Measurements from ENCODE around the gene GFRA1. TPM values are rescaled to one million over a fixed set of nuclear protein-coding genes. Genes with fewer than 3 reads are reported as not detected.

GFRA1 gene
- polyA plus RNA-seq, 3 donors = not detected

DNA sequence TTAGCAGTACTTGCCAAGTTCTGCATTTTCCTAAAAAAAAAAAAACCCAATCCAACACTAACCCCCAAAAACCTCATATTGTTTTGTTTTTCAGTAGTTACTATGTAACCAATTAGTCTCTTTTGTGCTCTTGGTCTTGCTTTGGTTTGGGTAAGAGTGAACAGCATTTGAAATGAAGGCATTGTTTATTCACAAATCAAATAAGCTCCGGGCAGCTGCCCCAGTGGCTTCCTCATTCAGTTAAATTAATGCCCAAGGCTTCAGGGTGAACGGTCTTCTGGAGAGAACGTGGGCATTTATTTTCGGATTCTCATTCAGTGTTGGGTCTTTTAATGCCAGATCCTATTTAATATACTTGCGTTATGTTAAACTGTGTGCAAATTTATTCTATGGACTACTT, 108.7 kb downstream of the GFRA1 start:
- H2AFZ ChIP-seq (ENCODE audit: insufficient read depth, low read depth, low read length, poor library complexity, severe bottlenecking) = no peak overlapping the region
- 95% methylated on average over 4 of the region's 5 CpGs for WGBS (ENCODE audit: insufficient coverage)
- no peak overlapping the region for H3K27ac ChIP-seq (ENCODE audit: low read depth in 1 of 2, low read length in 2 of 2)
- no peak overlapping the region for H3K4me3 ChIP-seq (replicated peaks in 1 of 3; ENCODE audit: low read depth in 2 of 3, low read length in 3 of 3)
- H3K4me1 ChIP-seq (ENCODE audit: control insufficient read depth in 1 of 2, insufficient read depth in 2 of 2, low read length in 2 of 2) = no peaks in the 10 kb centered on the region
- H3K9ac ChIP-seq (ENCODE audit: insufficient read depth, low read length, poor library complexity, severe bottlenecking) = no peak overlapping the region
- no peak for DNase-seq
- H3K27ac Mint-ChIP-seq = no peak overlapping the region
- no peaks in the 10 kb centered on the region for H3K27me3 Mint-ChIP-seq (ENCODE audit: low read depth in 3 of 3)
- no peak overlapping the region for H3K4me3 Mint-ChIP-seq
- no peaks in the 10 kb centered on the region for H4K20me1 ChIP-seq (ENCODE audit: insufficient read depth, low read length)
- H3K36me3 ChIP-seq (replicated peaks in 1 of 2; ENCODE audit: control insufficient read depth in 1 of 2, insufficient read depth in 2 of 2, low read length in 2 of 2) = no peaks in the 10 kb centered on the region
- H3K27me3 ChIP-seq (ENCODE audit: control insufficient read depth in 2 of 2, insufficient read depth in 2 of 2, low read length in 2 of 2) = no peaks in the 10 kb centered on the region
- H3K4me1 Mint-ChIP-seq = no peaks in the 10 kb centered on the region
- intact Hi-C loops (cut with micrococcal nuclease) = no loop called here
- no peaks in the 10 kb centered on the region for H3K79me2 ChIP-seq (ENCODE audit: insufficient read depth, low read length)
- TF ChIP-seq, protein P1, sequence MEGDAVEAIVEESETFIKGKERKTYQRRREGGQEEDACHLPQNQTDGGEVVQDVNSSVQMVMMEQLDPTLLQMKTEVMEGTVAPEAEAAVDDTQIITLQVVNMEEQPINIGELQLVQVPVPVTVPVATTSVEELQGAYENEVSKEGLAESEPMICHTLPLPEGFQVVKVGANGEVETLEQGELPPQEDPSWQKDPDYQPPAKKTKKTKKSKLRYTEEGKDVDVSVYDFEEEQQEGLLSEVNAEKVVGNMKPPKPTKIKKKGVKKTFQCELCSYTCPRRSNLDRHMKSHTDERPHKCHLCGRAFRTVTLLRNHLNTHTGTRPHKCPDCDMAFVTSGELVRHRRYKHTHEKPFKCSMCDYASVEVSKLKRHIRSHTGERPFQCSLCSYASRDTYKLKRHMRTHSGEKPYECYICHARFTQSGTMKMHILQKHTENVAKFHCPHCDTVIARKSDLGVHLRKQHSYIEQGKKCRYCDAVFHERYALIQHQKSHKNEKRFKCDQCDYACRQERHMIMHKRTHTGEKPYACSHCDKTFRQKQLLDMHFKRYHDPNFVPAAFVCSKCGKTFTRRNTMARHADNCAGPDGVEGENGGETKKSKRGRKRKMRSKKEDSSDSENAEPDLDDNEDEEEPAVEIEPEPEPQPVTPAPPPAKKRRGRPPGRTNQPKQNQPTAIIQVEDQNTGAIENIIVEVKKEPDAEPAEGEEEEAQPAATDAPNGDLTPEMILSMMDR (IDR thresholded peaks at IDR 0.05) = no peak
- H3K9me3 ChIP-seq (replicated peaks in 1 of 2; ENCODE audit: control insufficient read depth in 1 of 2, insufficient read depth in 1 of 2, low read length in 2 of 2) = peaks cover 0 to 5% of the 10 kb centered on the region in 2 donors
- no peak overlapping the region for H3K4me2 ChIP-seq (replicated peaks; ENCODE audit: extremely low read depth, low read length, poor library complexity, severe bottlenecking)
- no peaks in the 10 kb centered on the region for H3K36me3 Mint-ChIP-seq
- H3K9me3 Mint-ChIP-seq = peaks cover 2 to 14% (median 8%) of the 10 kb centered on the region in 7 donors

DNA sequence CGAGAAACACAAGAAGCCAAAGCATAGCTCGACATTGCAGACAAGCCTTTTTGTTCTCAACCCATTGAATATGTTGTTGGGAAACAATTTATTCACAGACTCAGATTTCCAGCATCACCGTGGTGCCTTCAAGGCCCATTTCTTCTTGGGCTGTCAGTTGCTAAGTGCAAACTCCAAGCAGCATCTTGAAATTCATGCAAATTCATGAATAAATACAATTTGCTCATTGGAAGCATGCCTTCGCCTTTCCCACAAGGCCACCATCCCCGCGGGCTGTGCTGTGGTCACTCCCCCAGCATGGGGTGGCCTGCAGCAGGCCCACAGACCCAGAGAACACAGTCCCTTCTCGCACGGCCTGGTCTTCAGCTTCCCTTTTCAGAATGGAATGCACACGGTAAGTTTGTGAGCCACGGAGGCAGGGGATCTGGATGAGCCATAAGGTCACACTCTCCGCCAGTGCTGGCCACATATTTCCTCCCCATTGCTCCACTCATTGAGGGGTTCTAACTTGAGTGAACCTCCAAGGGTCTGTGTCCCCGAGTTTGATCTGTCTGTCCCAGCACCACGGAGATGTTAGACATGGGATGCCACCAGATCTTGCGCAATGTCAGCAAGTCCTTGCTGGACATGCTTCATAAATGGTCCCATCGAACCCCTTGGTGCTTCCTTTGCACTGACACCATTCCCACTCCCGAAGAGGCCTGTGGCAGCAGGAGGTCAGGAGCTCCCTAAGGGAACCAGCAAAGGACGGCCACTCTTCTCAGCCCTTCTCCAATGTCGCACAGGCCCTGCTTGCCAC, 109.5 kb downstream of the GFRA1 start:
- H3K27ac ChIP-seq (ENCODE audit: low read depth in 1 of 2, low read length in 2 of 2) = no peak overlapping the region
- no peak overlapping the region for H2AFZ ChIP-seq (ENCODE audit: insufficient read depth, low read depth, low read length, poor library complexity, severe bottlenecking)
- no peaks in the 10 kb centered on the region for H4K20me1 ChIP-seq (ENCODE audit: insufficient read depth, low read length)
- TF ChIP-seq, protein P1 (IDR thresholded peaks at IDR 0.05) = no peak
- H3K79me2 ChIP-seq (ENCODE audit: insufficient read depth, low read length) = no peaks in the 10 kb centered on the region
- Mint-ChIP-seq H3K4me1 (no peaks in the 10 kb centered on the region), H3K36me3 (no peaks in the 10 kb centered on the region), H3K27ac (no peak overlapping the region), H3K27me3 (ENCODE audit: low read depth in 3 of 3) (no peaks in the 10 kb centered on the region), H3K9me3 (peaks cover 2 to 14% (median 8%) of the 10 kb centered on the region in 7 donors), H3K4me3 (no peak overlapping the region)
- intact Hi-C loops (cut with micrococcal nuclease) = no loop called here
- 93% methylated on average over 12 of the region's 18 CpGs for WGBS (ENCODE audit: insufficient coverage)
- H3K4me1 ChIP-seq (ENCODE audit: control insufficient read depth in 1 of 2, insufficient read depth in 2 of 2, low read length in 2 of 2) = no peaks in the 10 kb centered on the region
- H3K4me2 ChIP-seq (replicated peaks; ENCODE audit: extremely low read depth, low read length, poor library complexity, severe bottlenecking) = no peak overlapping the region
- H3K36me3 ChIP-seq (replicated peaks in 1 of 2; ENCODE audit: control insufficient read depth in 1 of 2, insufficient read depth in 2 of 2, low read length in 2 of 2) = no peaks in the 10 kb centered on the region
- DNase-seq = no peak
- no peak overlapping the region for H3K4me3 ChIP-seq (replicated peaks in 1 of 3; ENCODE audit: low read depth in 2 of 3, low read length in 3 of 3)
- H3K9me3 ChIP-seq (replicated peaks in 1 of 2; ENCODE audit: control insufficient read depth in 1 of 2, insufficient read depth in 1 of 2, low read length in 2 of 2) = peaks cover 0 to 5% of the 10 kb centered on the region in 2 donors
- H3K9ac ChIP-seq (ENCODE audit: insufficient read depth, low read length, poor library complexity, severe bottlenecking) = no peak overlapping the region
- no peaks in the 10 kb centered on the region for H3K27me3 ChIP-seq (ENCODE audit: control insufficient read depth in 2 of 2, insufficient read depth in 2 of 2, low read length in 2 of 2)

Measured in CD14-positive monocyte (primary cell).